A549 (cell line): ENCODE measurements around the gene ACTR5. TPM values are rescaled to one million over a fixed set of nuclear protein-coding genes. Genes with fewer than 3 reads are reported as not detected.

Experiments used
- ATAC-seq, 2 experiments: fragments of 200-7000 bp in 1 of 2; fragments of >200 bp in 1 of 2; cut with Nextera tagmentation in 1 of 2; cut with Tn5 transposase in 1 of 2; 3 replicates each; pipeline versions ENCODE4 v1.8.0 to v1.9.1; 2018 to 2020; ENCODE audit warnings: mild to moderate bottlenecking in 1 of 2, moderate library complexity in 1 of 2
- CTCF ChIA-PET: fragments of 300-600 bp; sonication (Branson Sonifier 250); formaldehyde crosslinking; extraction: SDS; loops from one replicate; lab custom pipeline; 2021; ENCODE audit warnings: antibody characterized with exemption, inconsistent platforms; lab: Yijun Ruan, JAX
- POLR2A ChIA-PET: fragments of 350-600 bp; formaldehyde crosslinking; extraction: SDS; loops from one replicate; lab custom pipeline; 2021; ENCODE audit warnings: antibody characterized with exemption, inconsistent platforms; lab: Yijun Ruan, JAX
- DNase-seq, 2 experiments: peaks; one replicate each; pipeline versions ENCODE4 v3.0.0 to v3.0.0-alpha.2; 2011 to 2016; ENCODE audit warnings: low read depth in 1 of 2, low spot score in 1 of 2
- FAIRE-seq: peaks from 2 replicates; lab custom pipeline; 2011; peaks lifted over from hg19 to GRCh38; lab: Jason Lieb, UNC
- H3K27ac ChIP-seq, 2 experiments: fragments of >200 bp; sonication (Bioruptor Twin); formaldehyde crosslinking; 3 replicates each; pipeline ENCODE4 v1.5.1; 2016 to 2017
- H3K4me1 ChIP-seq: fragments of >200 bp; sonication (Bioruptor Twin); formaldehyde crosslinking; 3 replicates; pipeline ENCODE4 v1.6.1; 2016
- H3K4me2 ChIP-seq: fragments of >200 bp; sonication (Bioruptor Twin); formaldehyde crosslinking; 3 replicates; pipeline ENCODE4 v1.6.1; 2016
- H3K4me3 ChIP-seq: fragments of >200 bp; sonication (Bioruptor Twin); formaldehyde crosslinking; 3 replicates; pipeline ENCODE4 v1.5.1; 2016
- H3K9me3 ChIP-seq: fragments of >200 bp; sonication (Bioruptor Twin); formaldehyde crosslinking; 3 replicates; pipeline ENCODE4 v1.6.1; 2016
- BCL3 ChIP-seq: fragments of >200 bp; sonication (Bioruptor Twin); formaldehyde crosslinking; IDR thresholded peaks from 3 replicates; pipeline ENCODE4 v1.6.1; 2016
- BHLHE40 ChIP-seq: IDR thresholded peaks from 2 replicates; pipeline ENCODE4 v1.6.1; 2012; ENCODE audit warnings: low read depth, low read length, inconsistent platforms
- CBX8 ChIP-seq: fragments of 200-600 bp; sonication (generic); IDR thresholded peaks from 2 replicates; pipeline ENCODE4 v1.6.1; 2016
- CHD2 ChIP-seq: fragments of 150-350 bp; IDR thresholded peaks from 2 replicates; pipeline ENCODE4 v1.6.1; 2014; ENCODE audit warnings: low read length; ENCODE audit not compliant: partially characterized antibody
- CHD4 ChIP-seq: fragments of 200-600 bp; sonication (generic); IDR thresholded peaks from 2 replicates; pipeline ENCODE4 v1.6.1; 2016; ENCODE audit warnings: antibody characterized with exemption, mild to moderate bottlenecking, borderline replicate concordance
- CTCF ChIP-seq: fragments of >200 bp; sonication (Bioruptor Twin); formaldehyde crosslinking; IDR thresholded peaks from 3 replicates; pipeline ENCODE4 v1.5.1; 2016
- E2F6 ChIP-seq: IDR thresholded peaks from 2 replicates; pipeline ENCODE4 v1.6.1; 2012; ENCODE audit warnings: low read depth, borderline replicate concordance
- EHF ChIP-seq: fragments of 250-450 bp; sonication (Bioruptor Pico); IDR thresholded peaks from 2 replicates; pipeline ENCODE4 v1.5.0; 2020; ENCODE audit warnings: mild to moderate bottlenecking
- EHMT2 ChIP-seq: fragments of 200-600 bp; sonication (generic); IDR thresholded peaks from 2 replicates; pipeline ENCODE4 v1.6.1; 2016; ENCODE audit warnings: antibody characterized with exemption, low read depth, mild to moderate bottlenecking, moderate library complexity
- ESRRA ChIP-seq: fragments of 150-350 bp; IDR thresholded peaks from 2 replicates; pipeline ENCODE4 v1.6.1; 2014; ENCODE audit warnings: mild to moderate bottlenecking, low read length, borderline replicate concordance
- FOSB ChIP-seq: fragments of 250-450 bp; sonication (Bioruptor Pico); IDR thresholded peaks from 2 replicates; pipeline ENCODE4 v1.5.0; 2020; ENCODE audit warnings: mild to moderate bottlenecking, moderate library complexity
- FOSL2 ChIP-seq, 2 experiments: fragments of 450-650 bp in 1 of 2; fragments of >200 bp in 1 of 2; sonication (Bioruptor Twin) in 1 of 2; formaldehyde crosslinking; IDR thresholded peaks; 2 replicates each; pipeline versions ENCODE4 v1.5.0 to v1.6.1; 2016 to 2020; ENCODE audit warnings: mild to moderate bottlenecking in 1 of 2, moderate library complexity in 1 of 2
- MAFK ChIP-seq: fragments of 450-650 bp; IDR thresholded peaks from 2 replicates; pipeline ENCODE4 v1.6.1; 2014; ENCODE audit not compliant: partially characterized antibody
- NPAS2 ChIP-seq: fragments of 250-450 bp; sonication (Bioruptor Pico); IDR thresholded peaks from 2 replicates; pipeline ENCODE4 v1.8.0; 2022; ENCODE audit warnings: mild to moderate bottlenecking, moderate library complexity, borderline replicate concordance
- PHF8 ChIP-seq: fragments of 200-600 bp; sonication (generic); IDR thresholded peaks from 2 replicates; pipeline ENCODE4 v1.6.1; 2016; ENCODE audit warnings: low read depth, mild to moderate bottlenecking, antibody characterized with exemption, moderate library complexity, borderline replicate concordance
- RAD21 ChIP-seq, 2 experiments: fragments of >200 bp in 1 of 2; sonication (Bioruptor Twin) in 1 of 2; formaldehyde crosslinking in 1 of 2; IDR thresholded peaks in 1 of 2; conservative IDR thresholded peaks in 1 of 2; 2 replicates in 1 of 2; 3 replicates in 1 of 2; pipeline ENCODE4 v1.6.1; 2012 to 2018; ENCODE audit warnings: inconsistent platforms in 1 of 2
- REST ChIP-seq: fragments of 200-600 bp; sonication (generic); IDR thresholded peaks from 2 replicates; pipeline ENCODE4 v1.6.1; 2016; ENCODE audit warnings: antibody characterized with exemption, mild to moderate bottlenecking, moderate library complexity
- SMC3 ChIP-seq: fragments of >200 bp; sonication (Bioruptor Twin); formaldehyde crosslinking; IDR thresholded peaks from 3 replicates; pipeline ENCODE4 v1.6.1; 2018; ENCODE audit warnings: inconsistent platforms
- SREBF2 ChIP-seq: fragments of 450-650 bp; IDR thresholded peaks from 2 replicates; pipeline ENCODE4 v1.6.1; 2014; ENCODE audit warnings: mild to moderate bottlenecking, moderate library complexity
- USF2 ChIP-seq: fragments of 450-650 bp; IDR thresholded peaks from 2 replicates; pipeline ENCODE4 v1.6.1; 2014; ENCODE audit warnings: antibody characterized with exemption
- ZC3H11A ChIP-seq: fragments of 450-650 bp; IDR thresholded peaks from 2 replicates; pipeline ENCODE4 v1.6.1; 2014; ENCODE audit warnings: antibody characterized with exemption, mild to moderate bottlenecking
- ZFP36 ChIP-seq: fragments of 450-650 bp; IDR thresholded peaks from 2 replicates; pipeline ENCODE4 v1.6.1; 2014; ENCODE audit warnings: borderline replicate concordance; ENCODE audit not compliant: partially characterized antibody
- WGBS: methylation state at CpG from one replicate; pipeline ENCODE4 v1.1.6; 2017; ENCODE audit errors: missing lambda C conversion rate; 5-methylcytosine and 5-hydroxymethylcytosine counted together
- polyA plus RNA-seq, 4 experiments: library from polyadenylated mRNA; depleted of rRNA in 3 of 4; stranded (reverse); fragments of >200 nt; fragmentation: RNase III in 1 of 4; extraction: RNeasy Plus Mini Kit Qiagen cat#74134 plus additional on column Dnase treatment in 1 of 4; gene quantifications; 2 replicates in 3 of 4; 3 replicates in 1 of 4; pipeline ENCODE4 v1.2.3, GENCODE V29; 2011 to 2017

Gene ACTR5
- polyA plus RNA-seq, 2 of the 4 experiments (the other 2 are of a cell fraction), result 9.3 to 11.9 TPM

- ATAC-seq (no peak), FAIRE-seq (no peak), DNase-seq (no peak)
- POLR2A ChIA-PET, result no interaction called here
- no peaks in the 10 kb centered on the region for H3K4me1 ChIP-seq
- no peak for TF ChIP-seq PHF8
- TF ChIP-seq MAFK, result no peak
- no peak for TF ChIP-seq FOSL2 (IDR thresholded peaks at IDR 0.05)
- no peak for TF ChIP-seq FOSL2 (CRISPR knock-in tag; IDR thresholded peaks at IDR 0.05)
- no peak for TF ChIP-seq SMC3
- no peak for TF ChIP-seq CHD4
- TF ChIP-seq ZFP36, result no peak
- TF ChIP-seq E2F6, result no peak
- TF ChIP-seq BCL3, result no peak
- no peak for TF ChIP-seq CHD2
- no peak for TF ChIP-seq EHMT2
- CTCF ChIA-PET, result interaction anchor here (0.7 to 1.5 kb wide), 2 partner anchors 7 to 96 kb away, joined by 3 to 4 read pairs; no protein-coding TSS in a partner anchor
- H3K4me3 ChIP-seq, result no peak overlapping the region
- H3K27ac ChIP-seq, result no peak overlapping the region
- WGBS, result 88% methylated on average over 3 of the region's 3 CpGs
- H3K4me2 ChIP-seq, result no peak overlapping the region
- H3K9me3 ChIP-seq, result no peaks in the 10 kb centered on the region
Measured at GRCh38 chr20:38798266-38798665, 50.0 kb downstream of the ACTR5 start.

GRCh38 chr20:38799203-38799602, 50.9 kb downstream of the ACTR5 start:
- 70% methylated on average over 4 of the region's 4 CpGs for WGBS
- no peak overlapping the region for H3K27ac ChIP-seq
- CTCF ChIA-PET, result interaction anchor here (0.6 to 1.2 kb wide), 4 partner anchors 8 to 166 kb away, joined by 3 to 6 read pairs (median 4); no protein-coding TSS in a partner anchor
- no peaks in the 10 kb centered on the region for H3K4me1 ChIP-seq
- no peak for ATAC-seq
- H3K4me3 ChIP-seq, result no peak overlapping the region
- no peaks in the 10 kb centered on the region for H3K9me3 ChIP-seq
- FAIRE-seq, result no peak
- H3K4me2 ChIP-seq, result no peak overlapping the region
- no peak for DNase-seq
- POLR2A ChIA-PET, result no interaction called here
- no peak for TF ChIP-seq FOSB (CRISPR knock-in tag)
- TF ChIP-seq BHLHE40, result no peak
- no peak for TF ChIP-seq CBX8
- TF ChIP-seq CTCF, result no peak

GRCh38 chr20:38800882-38801281, 52.6 kb downstream of the ACTR5 start:
- POLR2A ChIA-PET, result no interaction called here
- H3K4me3 ChIP-seq, result no peak overlapping the region
- H3K4me1 ChIP-seq, result no peaks in the 10 kb centered on the region
- FAIRE-seq (no peak), DNase-seq (no peak)
- no peak overlapping the region for H3K4me2 ChIP-seq
- no peak overlapping the region for H3K27ac ChIP-seq
- TF ChIP-seq ZFP36 (no peak), EHF (CRISPR knock-in tag) (no peak), CHD4 (no peak), SREBF2 (no peak), FOSB (CRISPR knock-in tag) (no peak)
- TF ChIP-seq, all 56 proteins: peak for 0
- no peaks in the 10 kb centered on the region for H3K9me3 ChIP-seq
- WGBS, result 94% methylated on average over 3 of the region's 3 CpGs
- no peak for ATAC-seq
- CTCF ChIA-PET, result no interaction called here

GRCh38 chr20:38804221-38804620, 56.0 kb downstream of the ACTR5 start:
- Histone ChIP-seq H3K9me3 (no peaks in the 10 kb centered on the region), H3K4me3 (no peak overlapping the region), H3K27ac (no peak overlapping the region), H3K4me2 (no peak overlapping the region), H3K4me1 (no peaks in the 10 kb centered on the region)
- WGBS, result 61% methylated on average over 3 of the region's 3 CpGs
- CTCF ChIA-PET, result interaction anchor here (2.0 kb wide), 1 partner anchor 13 kb away, joined by 17 read pairs; no protein-coding TSS in a partner anchor
- DNase-seq (no peak), FAIRE-seq (no peak), ATAC-seq (no peak)
- POLR2A ChIA-PET, result no interaction called here
- TF ChIP-seq USF2 (no peak), REST (no peak), ESRRA (no peak), NPAS2 (no peak), RAD21 (conservative IDR thresholded peaks at IDR 0.05 in 1 of 2, IDR thresholded peaks at IDR 0.05 in 1 of 2) (no peak), ZC3H11A (no peak)
